ENCODE measurements around the gene HACL1.

Gene HACL1

DNA sequence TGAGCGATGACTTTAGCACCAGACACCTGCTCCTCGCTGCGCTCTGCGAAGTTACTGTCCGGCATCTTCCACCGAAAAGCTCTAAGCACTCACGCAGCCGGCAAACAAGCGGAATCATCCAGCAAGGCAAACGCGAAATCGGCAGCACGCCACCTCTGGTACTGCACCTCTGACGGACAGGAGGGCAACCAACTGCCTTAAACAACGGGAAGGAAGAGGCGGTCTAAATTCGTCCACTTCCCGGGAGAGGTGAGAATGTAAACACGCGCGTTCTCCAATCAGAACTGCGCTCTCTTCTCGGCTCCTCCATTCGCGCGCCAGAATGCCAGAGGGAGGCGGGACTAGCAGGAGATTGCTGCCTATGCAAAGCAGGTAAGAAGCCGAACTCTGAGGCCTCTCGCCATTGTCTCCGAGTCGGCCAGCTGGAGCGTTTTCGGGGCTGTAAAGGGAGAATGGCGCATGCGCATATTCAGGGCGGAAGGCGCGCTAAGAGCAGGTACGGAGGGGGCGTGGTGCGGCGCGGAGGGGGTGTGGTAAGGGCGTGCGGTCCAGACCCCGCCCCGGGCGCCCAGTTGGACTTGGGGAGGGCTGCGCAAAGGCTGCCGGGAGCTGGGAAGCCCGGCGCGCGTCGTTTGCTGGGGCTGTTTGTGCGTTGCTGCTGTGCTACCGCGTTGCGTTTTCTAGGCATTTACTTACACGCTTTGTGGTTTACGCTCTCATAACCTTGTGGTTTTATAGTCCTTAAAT lies at the start of gene HACL1, which contains the start of gene BTD:
Gene HACL1, minus strand, starts transcription at position 171 of the 747 bp plus-strand sequence. Its CDS starts 106 bp downstream, at position 65.
Gene BTD, plus strand, starts transcription at position 347 of the 747 bp plus-strand sequence. CDS start 33,695 bp downstream, outside the sequence.
- no peak for DNase-seq

- no peak for DNase-seq
Measured at GRCh38 chr3:15649858-15650257, 48.5 kb upstream of the HACL1 start.

DNA sequence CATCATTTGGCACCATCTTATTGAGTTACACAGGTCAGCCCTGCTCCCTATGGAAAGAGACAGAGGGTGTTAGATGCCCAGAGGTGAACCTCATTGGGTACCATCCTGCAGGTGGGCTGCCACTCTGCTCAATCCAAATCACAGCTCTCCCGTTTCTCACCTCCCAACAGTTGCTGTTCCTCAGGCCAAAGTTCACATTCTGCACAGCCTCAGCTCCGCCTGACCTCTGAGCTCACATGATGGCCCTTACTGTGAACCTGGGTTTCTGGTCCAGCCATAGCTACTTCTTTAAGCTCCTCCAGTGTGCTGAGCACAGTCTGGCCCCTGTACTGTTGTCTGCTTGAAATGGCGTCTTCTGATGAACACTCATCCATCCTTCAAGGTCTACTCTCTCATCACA lies 48.0 kb upstream of the HACL1 start:
- no peak for DNase-seq

DNA sequence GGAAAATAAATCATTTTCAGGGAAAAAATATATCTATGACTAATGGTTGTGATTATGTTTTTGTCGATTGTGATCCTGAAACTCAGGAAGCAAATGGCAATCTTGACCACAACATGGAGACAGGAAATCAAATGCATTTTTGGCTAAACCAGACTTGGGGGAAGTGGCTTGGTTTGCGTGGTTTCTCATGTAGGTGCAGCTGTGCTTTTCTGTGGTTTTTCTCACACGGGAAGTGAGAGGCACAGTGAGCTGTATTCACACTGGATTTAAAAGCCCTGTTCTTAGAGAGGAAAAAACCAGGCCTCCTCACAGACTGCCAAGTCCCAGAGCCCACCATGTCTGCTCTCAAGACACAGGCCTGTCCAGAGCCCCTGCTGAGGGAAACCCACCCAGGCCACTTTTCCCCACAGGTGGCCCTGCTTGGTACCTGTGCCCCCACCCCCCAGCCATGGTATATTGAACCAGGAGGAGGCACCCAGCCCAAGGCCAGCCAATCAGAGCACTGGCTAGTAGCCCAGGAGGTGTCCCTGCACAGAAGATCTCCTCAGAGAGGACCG lies 46.3 kb upstream of the HACL1 start:
- DNase-seq: no peak

DNA sequence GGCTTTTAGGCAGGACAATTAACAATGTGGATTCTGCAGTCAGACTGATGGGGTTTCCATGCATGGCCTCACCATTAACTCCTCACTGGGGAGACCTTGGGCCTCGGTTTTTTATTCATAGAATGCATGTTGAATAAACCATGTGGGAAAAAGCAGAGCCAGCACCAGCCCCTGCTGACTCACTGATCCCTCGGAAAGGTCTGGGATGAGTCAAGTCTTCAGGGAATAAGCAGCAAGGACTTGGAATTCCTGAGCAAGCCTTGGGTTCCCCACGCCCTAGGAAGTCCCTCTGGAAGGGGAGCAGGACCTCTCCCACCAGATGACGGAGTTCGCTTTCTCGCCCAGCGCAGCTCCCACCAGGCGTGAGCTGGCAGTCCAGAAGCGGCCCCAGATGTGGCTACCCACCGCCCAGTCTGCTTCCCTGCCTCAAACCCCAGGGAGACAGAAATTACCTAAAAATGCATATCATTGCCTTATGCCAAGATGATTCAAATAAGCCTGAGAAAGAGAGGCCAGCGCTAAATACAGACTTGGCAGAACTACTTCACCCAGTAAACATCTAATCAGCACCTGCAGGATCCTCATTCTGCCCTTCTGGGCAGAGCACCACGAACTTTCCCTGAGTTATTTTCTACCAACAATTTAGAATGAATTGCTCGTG lies 45.6 kb upstream of the HACL1 start:
- no peak for DNase-seq

DNA sequence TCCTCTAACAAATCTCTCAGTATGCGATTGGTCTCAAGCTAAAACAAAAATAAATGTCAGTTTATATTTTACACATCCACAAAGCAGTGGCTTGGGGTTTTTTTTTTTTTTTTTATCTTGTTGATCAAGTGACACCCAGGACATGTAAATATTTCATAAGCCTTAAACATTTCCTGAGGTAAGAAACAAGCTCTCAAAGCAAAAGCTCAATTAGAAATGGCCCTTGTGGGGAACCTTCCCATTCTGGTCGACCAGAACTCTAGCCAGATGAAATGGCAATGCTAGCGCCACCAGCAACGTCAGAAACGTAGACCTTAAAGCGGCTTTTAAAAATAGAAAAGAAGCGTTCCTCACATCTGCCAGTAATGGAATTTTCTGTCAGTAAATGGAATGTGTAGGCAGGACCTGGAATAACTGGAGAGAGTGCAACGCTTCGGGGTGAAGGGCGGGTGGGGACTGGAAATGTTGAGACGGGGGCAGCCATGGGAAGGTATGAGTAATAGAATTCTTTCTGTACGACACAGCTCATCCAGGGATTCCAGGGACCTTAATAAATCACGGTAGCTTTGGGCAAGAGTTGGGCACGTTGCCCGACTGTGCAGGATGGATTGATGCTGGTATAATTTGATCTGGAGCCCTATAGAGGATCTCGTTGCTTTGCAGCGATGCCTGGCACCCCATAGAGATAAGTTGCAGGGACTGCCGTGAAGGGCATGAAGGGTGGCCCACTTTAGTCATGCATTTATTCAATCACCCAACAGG lies 44.6 kb upstream of the HACL1 start:
- peak; percentile 77 for DNase-seq

GRCh38 chr3:15645246-15645645 lies 43.9 kb upstream of the HACL1 start:
- DNase-seq: no peak

DNA sequence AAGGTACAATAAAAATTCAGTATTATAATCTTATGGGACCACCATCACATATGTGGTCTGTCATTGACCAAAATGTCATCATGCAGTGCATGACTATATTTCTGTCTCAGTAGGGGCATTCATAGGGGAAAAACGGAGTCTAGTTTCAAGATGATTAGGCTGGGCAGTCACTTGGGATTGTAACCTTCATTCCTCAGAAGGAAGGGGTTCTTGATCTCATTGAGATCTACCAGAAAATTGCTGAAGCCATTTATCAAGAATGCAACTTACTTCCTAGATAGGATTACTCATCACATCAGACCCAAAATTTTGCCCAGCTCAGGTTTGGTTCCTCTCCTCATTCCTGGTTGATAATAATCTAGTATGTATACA lies 37.5 kb upstream of the HACL1 start:
- DNase-seq: no peak

DNA sequence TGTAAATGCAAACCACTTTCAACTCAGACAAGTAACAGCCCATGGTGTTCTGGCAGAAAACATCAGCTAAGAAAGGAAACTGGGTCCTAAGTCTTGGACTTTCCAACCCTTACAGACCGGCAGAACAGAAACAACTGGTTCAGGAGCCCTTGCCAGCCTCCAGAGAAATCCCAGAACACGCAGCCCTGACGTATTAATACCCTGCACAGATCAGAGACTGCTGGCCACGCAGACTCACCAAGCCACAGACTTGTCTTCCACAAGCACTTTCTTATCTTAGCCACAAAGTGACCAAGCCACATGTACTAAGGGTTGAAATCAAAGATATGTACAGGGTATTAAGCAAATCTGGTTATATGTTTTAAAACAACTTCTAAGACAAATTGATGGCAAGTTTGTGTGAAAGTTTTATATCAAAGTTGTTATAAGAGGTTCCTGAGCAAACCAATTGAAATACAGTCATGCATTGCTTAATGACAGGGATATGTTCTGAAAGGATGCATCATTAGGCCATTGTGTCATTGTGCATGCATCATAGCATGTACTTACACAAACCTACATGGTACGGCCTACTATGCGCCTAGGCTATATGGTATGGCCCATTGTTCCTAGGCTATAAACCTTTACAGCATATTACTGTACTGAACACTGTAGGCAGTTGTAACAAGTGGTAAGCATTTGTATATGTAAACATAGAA lies 37.0 kb upstream of the HACL1 start:
- no peak for DNase-seq

DNA sequence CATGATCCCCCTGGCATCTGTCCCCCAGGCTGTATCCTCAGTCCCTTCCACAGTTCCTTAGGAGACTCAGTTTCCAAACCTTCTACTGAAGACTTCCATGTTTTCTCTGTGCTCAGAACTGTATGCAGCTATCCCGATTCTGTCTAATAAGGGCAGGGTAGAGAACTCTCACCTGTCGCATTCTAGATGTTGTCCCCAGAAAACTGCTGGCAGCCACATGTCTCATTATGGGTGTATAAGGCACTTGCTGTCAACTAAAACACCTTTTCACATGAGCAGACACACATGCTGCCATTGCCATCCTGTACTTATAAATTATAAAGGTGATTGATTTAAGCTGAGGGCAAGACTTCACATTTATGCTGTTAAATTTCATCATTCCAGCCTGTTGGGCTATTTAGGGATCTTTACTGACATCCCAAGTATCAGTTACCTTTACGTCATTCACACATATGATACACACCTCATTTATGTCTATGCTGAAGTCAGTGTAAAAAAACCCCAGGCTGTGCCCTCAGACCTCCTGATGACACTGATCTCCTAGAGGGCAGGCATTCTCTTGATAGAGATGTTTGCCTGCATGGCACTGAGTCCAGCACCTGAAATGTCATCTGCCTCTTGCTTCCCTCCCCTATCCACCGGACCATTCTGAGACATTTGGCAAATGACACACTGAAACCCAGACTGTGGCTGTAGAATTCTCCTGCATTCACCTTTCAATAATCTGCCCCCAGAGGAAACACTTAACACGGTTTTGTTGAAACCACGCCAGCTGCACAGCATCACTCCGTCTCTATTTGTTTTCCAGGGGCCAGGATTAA lies 36.0 kb upstream of the HACL1 start:
- peak; percentile 72 for DNase-seq

DNA sequence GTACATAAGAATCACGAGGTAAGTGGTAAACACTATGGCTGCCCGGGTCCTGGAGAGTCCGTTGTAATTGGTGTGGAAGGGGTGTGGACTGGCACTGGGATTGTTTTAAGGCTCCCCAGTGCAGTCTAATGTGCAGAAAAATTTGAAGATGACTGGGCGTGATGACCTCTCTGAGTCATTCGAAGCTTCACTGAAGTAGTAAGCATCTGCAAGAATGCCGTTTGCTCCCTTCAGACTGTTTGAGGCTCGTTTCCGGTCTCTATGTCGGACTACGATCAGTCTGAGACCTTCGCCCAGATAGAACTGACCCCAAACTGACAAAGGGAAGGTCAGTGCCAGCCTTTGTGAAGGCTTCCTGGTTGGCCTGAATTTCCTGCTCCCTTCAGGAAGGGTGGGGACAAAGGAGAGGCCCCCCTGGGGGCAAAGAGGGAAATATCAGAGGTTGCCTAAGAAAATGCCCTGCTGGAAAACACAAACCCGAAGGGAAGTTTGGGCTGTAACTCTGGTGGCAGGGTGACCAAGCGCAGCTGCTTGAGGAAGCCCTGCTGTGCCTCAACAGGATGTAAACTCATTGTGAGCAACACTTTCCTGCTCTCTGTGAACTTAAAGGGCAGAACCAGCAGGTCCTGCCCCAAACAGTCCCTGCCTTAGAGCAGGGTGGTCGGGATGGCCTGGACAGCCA lies 34.8 kb upstream of the HACL1 start:
- DNase-seq: peak; percentile 17

DNA sequence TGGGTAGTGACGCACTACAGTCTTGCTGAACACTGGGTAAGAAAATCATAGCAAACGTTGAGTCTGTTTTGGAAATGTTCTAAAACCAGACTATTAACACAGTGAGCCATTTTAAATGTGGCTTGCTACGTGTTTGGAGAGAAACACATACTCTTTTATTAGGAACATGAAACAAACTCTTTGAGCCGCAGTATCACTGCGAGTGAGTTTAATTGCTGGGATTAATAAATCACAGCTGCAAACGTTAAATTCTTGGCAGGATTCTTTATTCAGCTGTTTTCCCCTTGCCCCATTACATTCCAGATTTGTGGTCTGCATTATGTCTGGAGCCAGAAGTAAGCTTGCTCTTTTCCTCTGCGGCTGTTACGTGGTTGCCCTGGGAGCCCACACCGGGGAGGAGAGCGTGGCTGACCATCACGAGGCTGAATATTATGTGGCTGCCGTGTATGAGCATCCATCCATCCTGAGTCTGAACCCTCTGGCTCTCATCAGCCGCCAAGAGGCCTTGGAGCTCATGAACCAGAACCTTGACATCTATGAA lies 33.8 kb upstream of the HACL1 start:
- DNase-seq: no peak

DNA sequence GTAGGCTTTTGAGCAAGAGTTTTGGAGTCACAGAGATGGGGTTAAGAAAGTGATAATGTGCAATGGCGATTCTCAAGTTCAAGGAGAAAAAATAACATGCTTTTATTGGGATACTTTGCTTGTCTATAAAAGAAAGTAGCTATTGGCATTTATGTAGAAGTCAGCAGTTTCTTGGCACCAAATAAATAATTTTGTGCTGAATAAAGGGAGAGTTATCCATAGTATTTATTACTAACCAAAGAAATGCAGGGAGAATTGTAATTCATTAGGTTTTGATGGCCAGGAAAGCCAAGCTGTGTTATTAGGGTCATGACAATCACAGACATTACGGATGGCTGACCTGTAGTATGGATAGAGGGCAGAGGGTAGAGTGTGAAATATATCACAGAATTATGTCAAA lies 33.3 kb upstream of the HACL1 start:
- no peak for DNase-seq

- DNase-seq: peak; percentile 34
Measured at GRCh38 chr3:15633766-15634598, 32.6 kb upstream of the HACL1 start.

GRCh38 chr3:15633159-15633558 lies 31.8 kb upstream of the HACL1 start:
- DNase-seq: peak; percentile 86

DNA sequence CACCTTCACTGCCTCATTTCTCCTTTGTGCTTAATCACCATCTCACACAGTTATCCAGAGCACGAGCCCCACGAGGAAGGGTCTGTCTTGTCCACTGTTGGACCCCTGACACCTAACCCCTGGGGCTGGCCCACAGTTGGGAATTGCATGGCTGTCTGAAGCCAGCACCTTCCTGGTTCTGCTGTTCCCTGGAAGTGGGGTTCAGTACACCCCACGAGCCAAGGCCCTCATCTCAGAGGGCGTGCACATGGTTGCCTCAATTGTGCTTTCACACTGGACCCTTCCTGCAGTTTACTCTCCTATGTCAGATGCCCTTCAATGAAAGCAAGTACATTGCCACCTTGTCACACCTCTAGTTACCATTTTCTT lies 30.8 kb upstream of the HACL1 start:
- DNase-seq: no peak

DNA sequence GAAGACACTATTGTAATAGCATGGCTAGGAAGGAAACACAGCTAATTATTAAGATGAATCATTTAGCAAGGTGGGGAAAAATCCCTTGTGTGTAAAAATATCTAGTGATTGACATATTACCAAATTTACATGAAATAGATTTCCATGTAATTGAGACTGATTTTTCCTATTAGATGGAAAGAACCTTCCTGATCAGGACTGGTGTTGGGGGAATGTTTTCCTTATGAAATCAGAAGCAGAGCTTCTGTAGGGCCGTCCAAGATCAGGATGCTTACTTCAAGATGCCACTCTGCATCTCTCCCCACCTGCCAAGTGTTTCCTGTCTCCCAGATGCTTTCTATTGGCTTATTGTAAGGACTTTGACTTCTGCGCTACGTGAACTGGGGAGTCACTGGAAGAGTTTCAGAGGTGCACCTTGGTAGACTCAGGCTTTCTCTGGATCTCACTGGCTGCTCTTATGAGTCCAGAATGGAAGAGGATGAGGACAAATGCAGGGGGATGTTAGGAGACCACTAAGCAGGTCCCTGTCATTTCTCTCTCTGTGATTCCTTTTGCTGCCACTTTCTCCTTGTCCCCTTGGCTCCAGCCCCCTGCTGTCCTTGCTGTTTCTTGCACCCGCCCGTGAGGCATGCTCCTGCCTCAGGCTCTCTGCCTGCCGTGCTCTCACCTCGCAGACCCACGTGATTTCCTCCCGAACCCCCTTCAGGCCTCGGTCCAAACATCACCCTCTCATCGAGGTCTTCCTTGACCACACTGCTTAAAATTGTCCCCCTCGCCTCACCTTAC lies 30.2 kb upstream of the HACL1 start:
- no peak for DNase-seq

DNA sequence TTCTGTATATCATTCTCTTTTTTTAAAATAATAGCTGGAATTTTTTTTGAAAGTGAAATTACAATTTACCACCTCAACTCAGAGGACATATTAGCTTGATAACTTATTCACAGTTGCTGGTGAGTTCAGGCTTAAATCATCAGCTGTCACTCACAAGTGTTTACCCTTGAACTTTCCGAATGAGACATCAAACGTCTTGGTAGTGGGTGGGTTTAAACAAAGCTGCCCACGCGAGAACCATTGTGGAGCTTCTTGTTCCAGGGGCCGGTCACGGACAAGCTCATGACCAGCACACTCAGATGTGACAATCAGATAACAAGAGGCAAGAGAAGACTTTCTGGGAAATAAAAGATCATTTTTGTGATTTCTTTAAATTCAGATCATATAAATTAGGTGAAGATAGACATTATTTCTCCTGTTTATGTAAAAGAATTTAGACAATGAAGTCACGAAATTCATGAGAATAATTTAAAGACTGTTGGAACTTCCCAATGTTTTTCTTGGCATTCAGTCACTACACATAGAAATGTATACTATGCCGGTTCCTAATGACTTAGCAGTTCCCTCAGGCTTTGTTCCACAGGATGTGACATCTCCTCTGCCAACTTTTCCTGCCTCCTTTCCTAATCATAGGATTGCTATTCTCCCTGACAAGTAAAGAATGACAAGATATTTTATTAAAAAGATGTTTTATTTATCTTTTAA lies 29.4 kb upstream of the HACL1 start:
- DNase-seq: peak; percentile 54

Data from NCI-H69 (cell line).